H1 (cell line): Measurements from ENCODE around the gene AP1G2. TPM values are rescaled to one million over a fixed set of nuclear protein-coding genes. Genes with fewer than 3 reads are reported as not detected.

Source experiments
- CTCF ChIA-PET: fragments of 300-600 bp; sonication (Branson Sonifier 250); formaldehyde crosslinking; loops from one replicate; lab custom pipeline; 2021; ENCODE audit not compliant: partially characterized antibody; lab: Charles Lee
- POLR2A ChIA-PET: fragments of 300-600 bp; sonication (Branson Sonifier 250); formaldehyde crosslinking; loops from one replicate; lab custom pipeline; 2021; ENCODE audit warnings: inconsistent platforms; ENCODE audit not compliant: partially characterized antibody; lab: Charles Lee
- DNase-seq, 2 experiments: peaks; one replicate each; pipeline versions ENCODE4 v3.0.0 to v3.0.0-alpha.2; 2010 to 2022; ENCODE audit warnings: low spot score in 2 of 2, low read depth in 1 of 2, mixed read lengths in 1 of 2
- FAIRE-seq: peaks from 2 replicates; lab custom pipeline; 2011; peaks lifted over from hg19 to GRCh38; lab: Jason Lieb, UNC
- H2AFZ ChIP-seq: 2 replicates; pipeline ENCODE4 v1.8.1; 2012; ENCODE audit warnings: low read length, inconsistent platforms
- H2AK5ac ChIP-seq: 2 replicates; pipeline ENCODE4 v1.6.1; 2013; ENCODE audit warnings: low read depth, low read length
- H2BK120ac ChIP-seq: replicated peaks from 2 replicates; pipeline ENCODE3; 2013; ENCODE audit warnings: low read depth, low read length, inconsistent platforms
- H2BK12ac ChIP-seq: 2 replicates; pipeline ENCODE4 v1.6.1; 2013; ENCODE audit warnings: low read depth, low read length
- H2BK15ac ChIP-seq: 2 replicates; pipeline ENCODE4 v1.6.1; 2013; ENCODE audit warnings: low read length
- H2BK20ac ChIP-seq: 2 replicates; pipeline ENCODE4 v1.6.1; 2013; ENCODE audit warnings: low read length
- H2BK5ac ChIP-seq: 2 replicates; pipeline ENCODE4 v1.6.1; 2013; ENCODE audit warnings: low read depth, low read length
- H3K14ac ChIP-seq: 2 replicates; pipeline ENCODE4 v1.6.1; 2013; ENCODE audit warnings: inconsistent platforms; ENCODE audit not compliant: insufficient read length
- H3K18ac ChIP-seq: 2 replicates; pipeline ENCODE4 v1.6.1; 2013; ENCODE audit warnings: low read length; ENCODE audit errors: extremely low read depth
- H3K23ac ChIP-seq: 2 replicates; pipeline ENCODE4 v1.6.1; 2013; ENCODE audit warnings: inconsistent platforms; ENCODE audit not compliant: insufficient read length
- H3K23me2 ChIP-seq: 2 replicates; pipeline ENCODE4 v1.6.1; 2013; ENCODE audit warnings: low read depth, low read length
- H3K27ac ChIP-seq: 2 replicates; pipeline ENCODE4 v1.6.1; 2011; ENCODE audit warnings: low read depth, low read length, inconsistent platforms
- H3K27me3 ChIP-seq, 4 experiments: replicated peaks in 1 of 4; 1 replicate in 1 of 4; 2 replicates in 3 of 4; pipeline versions ENCODE4 v1.6.1 to v1.8.1; 2011 to 2013; ENCODE audit warnings: low read length in 3 of 4, mild to moderate bottlenecking in 3 of 4, inconsistent platforms in 2 of 4, mixed read lengths in 2 of 4, moderate library complexity in 1 of 4; ENCODE audit not compliant: control insufficient read depth in 3 of 4, insufficient read depth in 3 of 4; ENCODE audit errors: extremely low read depth in 1 of 4
- H3K36me3 ChIP-seq, 4 experiments: 2 replicates each; pipeline versions ENCODE4 v1.6.1 to v1.8.1; 2011 to 2013; ENCODE audit warnings: mild to moderate bottlenecking in 4 of 4, low read length in 3 of 4, moderate library complexity in 2 of 4, control low read depth in 1 of 4, inconsistent platforms in 1 of 4; ENCODE audit not compliant: insufficient read depth in 4 of 4, control insufficient read depth in 2 of 4
- H3K4ac ChIP-seq: replicated peaks from 2 replicates; pipeline ENCODE3; 2013; ENCODE audit warnings: low read length, low read depth, mixed read lengths, inconsistent platforms; ENCODE audit not compliant: insufficient read length
- H3K4me1 ChIP-seq, 4 experiments: replicated peaks in 1 of 4; 1 replicate in 1 of 4; 2 replicates in 3 of 4; pipeline versions ENCODE4 v1.6.1 to v1.8.1; 2011 to 2013; ENCODE audit warnings: low read length in 3 of 4, inconsistent platforms in 2 of 4, mixed read lengths in 1 of 4; ENCODE audit not compliant: insufficient read depth in 4 of 4, control insufficient read depth in 3 of 4
- H3K4me2 ChIP-seq, 2 experiments: 2 replicates each; pipeline versions ENCODE4 v1.6.1 to v1.8.1; 2011 to 2013; ENCODE audit warnings: low read depth in 2 of 2, low read length in 2 of 2, control low read depth in 1 of 2, inconsistent platforms in 1 of 2, mild to moderate bottlenecking in 1 of 2; ENCODE audit not compliant: insufficient read depth in 1 of 2
- H3K4me3 ChIP-seq, 4 experiments: fragments of 200-600, 300-600 bp in 1 of 4; sonication (generic), shearing (Covaris generic), sonication (Bioruptor Twin) in 1 of 4; 2 replicates each; pipeline versions ENCODE4 v1.5.1 to v1.8.1; 2011 to 2016; ENCODE audit warnings: low read length in 4 of 4, low read depth in 3 of 4, control low read depth in 2 of 4, inconsistent platforms in 2 of 4, mild to moderate bottlenecking in 2 of 4, mixed read lengths in 1 of 4, moderate library complexity in 1 of 4; ENCODE audit not compliant: insufficient read depth in 2 of 4; ENCODE audit errors: extremely low read depth in 1 of 4
- H3K56ac ChIP-seq: replicated peaks from 2 replicates; pipeline ENCODE3; 2013; ENCODE audit warnings: low read depth, mild to moderate bottlenecking, mixed read lengths, low read length, inconsistent platforms; ENCODE audit not compliant: insufficient read length
- H3K79me1 ChIP-seq: 2 replicates; pipeline ENCODE4 v1.6.1; 2013; ENCODE audit warnings: low read depth, low read length, control low read depth
- H3K79me2 ChIP-seq, 2 experiments: 2 replicates each; pipeline versions ENCODE4 v1.6.1 to v1.8.1; 2012 to 2013; ENCODE audit warnings: low read length in 2 of 2, mild to moderate bottlenecking in 2 of 2, inconsistent platforms in 1 of 2; ENCODE audit not compliant: insufficient read depth in 2 of 2, control insufficient read depth in 1 of 2
- H3K9ac ChIP-seq, 4 experiments: replicated peaks in 1 of 4; 1 replicate in 1 of 4; 2 replicates in 3 of 4; pipeline versions ENCODE4 v1.6.1 to v1.8.1; 2011 to 2013; ENCODE audit warnings: low read depth in 3 of 4, low read length in 3 of 4, control low read depth in 2 of 4, mild to moderate bottlenecking in 2 of 4, moderate library complexity in 2 of 4, inconsistent platforms in 1 of 4; ENCODE audit errors: extremely low read depth in 1 of 4
- H3K9me3 ChIP-seq, 2 experiments: 2 replicates each; pipeline versions ENCODE4 v1.6.1 to v1.8.1; 2012 to 2013; ENCODE audit warnings: mild to moderate bottlenecking in 2 of 2, moderate library complexity in 2 of 2, control low read depth in 1 of 2, inconsistent platforms in 1 of 2, low read depth in 1 of 2, low read length in 1 of 2, mixed read lengths in 1 of 2; ENCODE audit not compliant: insufficient read depth in 2 of 2
- H4K20me1 ChIP-seq, 2 experiments: replicated peaks in 1 of 2; 2 replicates each; pipeline versions ENCODE3 to v1.8.1; 2011 to 2013; ENCODE audit warnings: inconsistent platforms in 2 of 2, low read length in 2 of 2, mild to moderate bottlenecking in 1 of 2; ENCODE audit not compliant: insufficient read depth in 2 of 2, control insufficient read depth in 1 of 2
- H4K5ac ChIP-seq: 2 replicates; pipeline ENCODE4 v1.6.1; 2013; ENCODE audit warnings: low read length, low read depth, mixed read lengths, inconsistent platforms; ENCODE audit not compliant: insufficient read length
- H4K8ac ChIP-seq: 2 replicates; pipeline ENCODE4 v1.8.0; 2013; ENCODE audit warnings: mild to moderate bottlenecking, moderate library complexity, low read length, inconsistent platforms; ENCODE audit not compliant: insufficient read depth; ENCODE audit errors: extremely low read depth
- H4K91ac ChIP-seq: replicated peaks from 2 replicates; pipeline ENCODE3; 2013; ENCODE audit warnings: low read length, mixed read lengths, inconsistent platforms; ENCODE audit not compliant: insufficient read length
- BACH1 ChIP-seq: IDR thresholded peaks from 2 replicates; pipeline ENCODE4 v1.6.1; 2012; ENCODE audit warnings: low read length, improper control_type of control experiment
- RNF2 ChIP-seq: fragments of 200-900, 300-1000 bp; sonication (generic); IDR thresholded peaks from 2 replicates; pipeline ENCODE4 v1.7.1; 2016; ENCODE audit warnings: borderline replicate concordance, low read depth, mild to moderate bottlenecking, antibody characterized with exemption, low read length; ENCODE audit not compliant: poor library complexity, severe bottlenecking; ENCODE audit errors: missing control alignments
- WGBS, 2 experiments: shearing (Covaris generic) in 1 of 2; methylation state at CpG; one replicate each; pipeline versions ENCODE4 v1.1.6 to v1.1.7; 2013 to 2015; ENCODE audit warnings: low lambda C conversion rate in 2 of 2, mixed read lengths in 2 of 2, inconsistent platforms in 1 of 2, low coverage in 1 of 2, missing lambda C conversion rate in 1 of 2; ENCODE audit not compliant: insufficient replicate concordance in 2 of 2, insufficient coverage in 1 of 2, insufficient read length in 1 of 2; ENCODE audit errors: extremely low coverage in 1 of 2, missing lambda C conversion rate in 1 of 2; 5-methylcytosine and 5-hydroxymethylcytosine counted together
- polyA plus RNA-seq, 7 experiments: library from polyadenylated mRNA; depleted of rRNA in 3 of 7; stranded (reverse) in 5 of 7; unstranded in 2 of 7; fragments of >200 nt in 5 of 7; fragments of 200-250 nt in 2 of 7; gene quantifications; 1 replicate in 5 of 7; 2 replicates in 1 of 7; 4 replicates in 1 of 7; pipeline versions ENCODE4 v1.2.1 to v1.2.3, GENCODE V29; 2011 to 2013; ENCODE audit warnings: missing spikeins in 2 of 7, mixed read lengths in 2 of 7
- total RNA-seq: library from RNA; stranded (reverse); fragmentation: NEBNext Ultra II Directional; extraction: Animal tissue kit (Norgen Biotek cat#: 25700); gene quantifications from 2 replicates; pipeline ENCODE4 v1.2.1, GENCODE V29; 2021

AP1G2 gene
- total and polyA plus RNA-seq, 2 of the 8 experiments (the other 6 are each of a cell fraction or from before 2014, with no cell fraction given) = 70.9 to 134 TPM

GRCh38 chr14:23612802-23613201 is 45.2 kb upstream of the AP1G2 start:
- Histone ChIP-seq H3K4ac (no peak overlapping the region), H3K18ac (no peak overlapping the region), H2AK5ac (no peak overlapping the region), H3K36me3 (no peaks in the 10 kb centered on the region), H3K79me1 (no peaks in the 10 kb centered on the region), H2BK5ac (no peak overlapping the region), H3K23ac (no peak overlapping the region), H4K8ac (no peak overlapping the region), H2BK12ac (no peak overlapping the region), H4K20me1 (no peaks in the 10 kb centered on the region), H3K23me2 (0 out of 2 replicates have a peak, but pooled peaks cover 3% of the 10 kb centered on the region), H2BK120ac (no peak overlapping the region), H3K27me3 (no peaks in the 10 kb centered on the region; a peak in 1 of 7 replicates), H3K79me2 (no peaks in the 10 kb centered on the region), H3K27ac (no peak overlapping the region), H3K14ac (no peak overlapping the region), H2BK20ac (no peak overlapping the region), H3K9me3 (no peaks in the 10 kb centered on the region), H3K9ac (no peak overlapping the region), H4K91ac (no peak overlapping the region), H3K4me1 (no peaks in the 10 kb centered on the region), H2AFZ (no peak overlapping the region), H4K5ac (no peak overlapping the region), H3K56ac (no peak overlapping the region), H2BK15ac (no peak overlapping the region), H3K4me3 (no peak overlapping the region), H3K4me2 (no peak overlapping the region)
- DNase-seq (no peak), FAIRE-seq (no peak)
- CTCF ChIA-PET = interaction anchor here (0.6 to 6.2 kb wide), 12 partner anchors 10 to 321 kb away, joined by 3 to 53 read pairs (median 3); partner anchors contain the start of gene DHRS2
- POLR2A ChIA-PET = interaction anchor here (1.1 kb wide), 1 partner anchor 292 kb away, joined by 3 read pairs; the partner anchor contains the start of gene PABPN1
- TF ChIP-seq RNF2 (no peak), BACH1 (no peak)
- WGBS, 2 experiments = 68% methylated on average over 1 of the region's 1 CpG; no CpG with 5 or more reads in 1 of the 2 experiments
